Subcutaneous adipose tissue (tissue), 4 donors: ENCODE results near the gene BCAT1. TPM values are rescaled to one million over a fixed set of nuclear protein-coding genes. Genes with fewer than 3 reads are reported as not detected.

ENCODE experiments used
- CTCF ChIP-seq: fragments of 450-650 bp; IDR thresholded peaks from one replicate; pipeline ENCODE4 v1.5.1; 2016; ENCODE audit warnings: low read depth, mild to moderate bottlenecking, control low read depth, antibody characterized with exemption, moderate library complexity
- total RNA-seq, 4 donors: library from RNA; depleted of rRNA; stranded (reverse); fragments of >200 nt; gene quantifications; one replicate each; pipeline ENCODE4 v1.1.0, GENCODE V29; 2016

BCAT1 gene
- 100 to 1,000 TPM in 1 of 4 donors, 10 to 100 TPM in 3; 13.8 to 127 (median 37.3) TPM for total RNA-seq

DNA sequence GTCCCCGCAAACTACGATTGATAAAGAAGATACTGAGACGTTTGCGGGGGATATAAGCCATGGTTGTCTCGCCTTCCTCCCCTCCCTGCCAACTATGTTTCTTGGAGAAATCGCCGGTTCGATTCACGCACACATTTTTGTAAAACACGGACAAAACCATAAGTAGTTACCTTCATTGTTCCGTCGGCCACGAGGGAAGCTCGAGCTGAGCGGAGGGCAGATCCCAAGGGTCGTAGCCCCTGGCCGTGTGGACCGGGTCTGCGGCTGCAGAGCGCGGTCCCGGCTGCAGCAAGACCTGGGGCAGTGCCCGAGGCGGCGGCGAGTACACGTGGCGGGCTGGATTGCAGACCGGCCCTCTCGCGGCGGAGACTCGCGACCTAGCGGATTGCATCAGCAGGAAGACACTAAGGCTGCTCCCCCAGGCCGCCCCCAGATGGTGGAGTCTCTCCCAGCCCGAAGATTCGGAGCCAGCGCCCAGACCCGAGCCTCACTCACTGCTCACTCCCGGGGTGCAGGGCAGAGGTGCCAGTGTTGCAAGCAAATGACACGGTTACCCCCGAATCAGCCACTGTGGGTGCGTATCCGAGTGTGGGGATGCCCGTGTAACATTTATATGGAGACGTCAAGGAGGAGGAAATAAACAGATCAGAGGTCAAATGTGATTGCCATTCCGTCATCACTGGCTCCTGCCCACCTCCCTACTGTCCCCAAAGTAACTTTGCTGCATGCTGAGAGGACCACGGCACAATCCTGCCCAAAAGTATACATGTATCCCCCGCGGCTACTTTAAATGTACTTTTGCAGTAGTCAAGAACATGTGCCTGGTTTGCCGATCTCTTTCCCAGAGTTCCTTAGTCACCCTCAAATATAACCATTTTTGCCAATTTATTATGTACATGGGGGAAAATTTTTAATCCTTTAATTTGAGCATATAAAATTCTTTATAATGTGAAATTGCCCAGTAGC, at the start of gene BCAT1:
Gene BCAT1 (minus strand): TSS at position 345 of the 966 bp plus-strand sequence. CDS start 169 bp downstream, at position 176.
- no peak for TF ChIP-seq CTCF

DNA sequence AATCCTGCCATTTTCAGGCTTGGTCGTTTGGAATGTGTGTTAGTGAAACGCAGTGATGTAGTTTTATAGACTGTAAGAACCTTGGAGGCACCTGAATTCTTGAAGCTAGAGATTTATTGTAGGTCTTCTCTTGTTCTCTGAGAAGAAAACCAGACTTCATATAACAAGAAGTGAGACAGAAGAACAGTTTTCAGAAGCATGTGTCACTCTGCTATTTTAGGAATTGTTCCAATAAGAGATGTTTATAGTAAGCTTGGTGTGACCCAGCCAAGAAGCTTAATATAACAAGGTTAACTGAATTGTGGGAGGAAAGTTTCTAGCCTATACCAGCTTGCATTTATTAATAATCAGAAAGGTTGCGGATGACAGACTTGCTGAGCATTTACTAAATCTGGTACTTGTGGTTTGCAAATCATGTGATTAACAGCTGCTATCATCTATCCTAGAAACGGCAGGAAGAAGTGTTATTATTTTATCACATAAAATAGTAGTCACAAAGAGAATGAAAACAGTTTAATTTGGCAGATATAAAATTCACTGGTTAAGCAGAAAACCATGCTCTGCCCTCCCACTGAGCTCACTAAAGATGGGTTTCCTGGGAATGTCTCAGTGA, 49.2 kb upstream of the BCAT1 start:
- TF ChIP-seq CTCF = no peak

GRCh38 chr12:24997496-24997895, 48.6 kb upstream of the BCAT1 start:
- no peak for TF ChIP-seq CTCF

DNA sequence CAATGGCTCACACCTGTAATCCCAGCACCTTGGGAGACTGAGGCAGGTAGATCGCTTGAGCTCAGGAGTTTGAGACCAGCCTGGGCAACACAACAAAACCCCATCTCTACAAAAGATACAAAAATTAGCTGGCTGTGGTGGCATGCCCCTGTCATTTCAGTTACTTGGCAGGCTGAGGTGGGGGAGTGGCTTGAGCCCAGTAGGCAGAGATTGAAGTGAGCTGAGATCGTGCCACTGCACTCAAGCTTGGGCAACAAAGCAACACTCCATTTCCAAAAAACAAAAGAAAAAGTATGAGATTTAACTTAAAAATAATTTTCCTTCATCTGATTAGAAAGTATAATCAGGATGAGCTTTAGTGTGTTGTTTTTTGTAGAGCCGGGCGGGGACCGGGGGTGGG, 47.9 kb upstream of the BCAT1 start:
- TF ChIP-seq CTCF = no peak

DNA sequence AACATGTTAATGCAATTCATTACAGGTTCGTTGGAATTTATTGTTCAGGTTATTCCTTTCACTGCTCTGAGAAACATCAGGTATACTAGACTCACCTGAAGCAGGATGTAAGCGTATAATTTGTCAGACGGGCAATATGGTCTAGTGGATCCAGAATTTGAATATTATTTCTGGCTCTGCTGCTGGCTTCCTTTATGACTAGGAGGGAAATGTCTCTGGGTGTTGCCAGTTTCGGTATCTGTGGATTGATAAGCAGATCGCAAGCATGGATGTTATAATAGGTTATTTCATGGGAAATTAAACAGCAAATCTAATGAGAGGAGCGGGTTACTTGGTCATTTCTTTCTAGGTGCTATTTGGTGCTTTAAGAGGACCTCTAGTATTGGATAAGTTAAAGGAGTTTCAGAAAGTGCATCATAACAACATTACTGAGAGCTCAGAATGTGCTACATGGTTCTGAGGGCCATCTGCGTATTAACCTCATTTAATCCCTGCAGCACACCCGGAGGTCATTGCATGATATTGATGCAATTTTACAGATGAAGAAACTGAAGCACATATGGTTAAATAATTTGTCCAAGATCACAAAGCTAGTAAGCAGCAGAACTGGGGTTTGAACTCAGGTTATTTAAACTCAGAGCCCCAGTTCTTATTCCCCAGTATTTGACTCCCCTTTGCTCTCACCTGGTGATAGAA, 47.3 kb upstream of the BCAT1 start:
- no peak for TF ChIP-seq CTCF

- TF ChIP-seq CTCF = no peak
Measured at GRCh38 chr12:24993793-24994192, 44.9 kb upstream of the BCAT1 start.
